Ovary (tissue), 3 donors: Measurements from ENCODE around the gene PDHA1.

Source experiments
- CTCF ChIP-seq, 3 donors: fragments of 450-650 bp in 2 of 3; fragments of 200-600 bp in 1 of 3; IDR thresholded peaks; one replicate each; pipeline versions ENCODE4 v1.5.1 to v1.8.0; 2016 to 2022; ENCODE audit warnings: antibody characterized with exemption in 3 of 3, mild to moderate bottlenecking in 1 of 3
- EP300 ChIP-seq: sonication (generic); formaldehyde crosslinking; IDR thresholded peaks from one replicate; pipeline ENCODE4 v1.6.1; 2017; ENCODE audit warnings: antibody characterized with exemption
- donor health status: DM: no; HTN: no; CAD: no.

GRCh38 chrX:19344661-19345060 lies 934 bp downstream of the PDHA1 start:
- no peak for TF ChIP-seq CTCF (IDR thresholded peaks at IDR 0.05)
- TF ChIP-seq EP300, result no peak
